ENCODE results near the gene EYA2.

Gene EYA2

DNA sequence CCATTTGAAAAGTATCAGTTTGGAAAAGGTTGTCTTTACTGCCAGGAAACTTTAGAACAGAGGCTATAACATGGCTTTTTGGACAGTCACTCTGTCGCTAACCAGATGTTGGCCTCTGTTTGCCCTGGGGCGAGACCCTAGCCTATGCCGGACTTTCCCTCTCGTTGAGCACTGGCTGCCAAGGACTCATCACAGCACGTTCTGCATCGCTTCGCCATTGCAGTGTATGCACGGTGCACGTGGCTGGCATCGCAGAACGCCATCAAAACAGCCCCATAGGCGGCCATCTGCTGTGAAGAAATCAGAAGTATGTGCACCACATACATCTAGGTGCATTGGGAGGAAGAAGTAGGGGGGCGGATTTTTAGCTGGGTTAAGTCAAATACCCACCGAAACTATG lies 156.4 kb downstream of the EYA2 start:
- no peak for TF ChIP-seq EZH2phosphoT487 (IDR thresholded peaks at IDR 0.05; ENCODE audit: borderline replicate concordance)
- TF ChIP-seq, protein P1, sequence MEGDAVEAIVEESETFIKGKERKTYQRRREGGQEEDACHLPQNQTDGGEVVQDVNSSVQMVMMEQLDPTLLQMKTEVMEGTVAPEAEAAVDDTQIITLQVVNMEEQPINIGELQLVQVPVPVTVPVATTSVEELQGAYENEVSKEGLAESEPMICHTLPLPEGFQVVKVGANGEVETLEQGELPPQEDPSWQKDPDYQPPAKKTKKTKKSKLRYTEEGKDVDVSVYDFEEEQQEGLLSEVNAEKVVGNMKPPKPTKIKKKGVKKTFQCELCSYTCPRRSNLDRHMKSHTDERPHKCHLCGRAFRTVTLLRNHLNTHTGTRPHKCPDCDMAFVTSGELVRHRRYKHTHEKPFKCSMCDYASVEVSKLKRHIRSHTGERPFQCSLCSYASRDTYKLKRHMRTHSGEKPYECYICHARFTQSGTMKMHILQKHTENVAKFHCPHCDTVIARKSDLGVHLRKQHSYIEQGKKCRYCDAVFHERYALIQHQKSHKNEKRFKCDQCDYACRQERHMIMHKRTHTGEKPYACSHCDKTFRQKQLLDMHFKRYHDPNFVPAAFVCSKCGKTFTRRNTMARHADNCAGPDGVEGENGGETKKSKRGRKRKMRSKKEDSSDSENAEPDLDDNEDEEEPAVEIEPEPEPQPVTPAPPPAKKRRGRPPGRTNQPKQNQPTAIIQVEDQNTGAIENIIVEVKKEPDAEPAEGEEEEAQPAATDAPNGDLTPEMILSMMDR (conservative IDR thresholded peaks at IDR 0.05; ENCODE audit: low read length) = no peak
- Histone ChIP-seq H3K4me2 (ENCODE audit: low read depth, low read length, poor library complexity, severe bottlenecking) (no peak overlapping the region), H2AFZ (ENCODE audit: low read length) (no peak overlapping the region)

DNA sequence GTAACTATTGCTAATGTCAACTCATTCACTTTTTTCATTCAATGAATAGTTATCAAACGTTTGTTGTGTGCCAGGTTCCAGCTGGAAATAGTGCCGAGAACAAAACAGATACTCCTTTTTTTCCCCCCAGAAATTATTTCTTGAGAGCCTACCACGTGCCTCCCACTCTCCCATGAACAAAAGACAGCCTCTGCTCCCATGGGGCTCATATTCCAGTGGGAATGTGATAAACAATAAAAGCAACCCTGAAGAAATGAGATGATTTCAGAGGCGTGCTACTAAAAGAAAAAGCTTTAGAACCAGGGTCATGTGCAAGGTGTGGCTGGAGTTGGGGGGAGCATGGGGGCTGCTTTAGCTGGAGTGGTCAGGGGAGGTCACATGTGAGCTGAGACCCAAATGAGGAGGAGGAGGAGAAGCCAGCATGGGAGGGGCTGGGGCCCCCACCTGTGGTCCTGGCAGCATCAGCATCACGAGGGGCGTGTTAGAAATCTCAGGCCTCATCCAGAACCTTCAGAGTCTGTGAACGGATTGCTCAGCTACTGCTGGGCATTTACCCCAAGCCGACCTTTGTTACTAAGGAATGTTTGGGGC lies 157.4 kb downstream of the EYA2 start:
- H3K9me3 ChIP-seq (ENCODE audit: insufficient read depth, low read depth, low read length) = no peaks in the 10 kb centered on the region
- H3K4me3 ChIP-seq (ENCODE audit: low read length, poor library complexity, severe bottlenecking) = no peak overlapping the region
- H3K4me2 ChIP-seq (ENCODE audit: low read depth, low read length, poor library complexity, severe bottlenecking) = no peak overlapping the region
- no peak overlapping the region for H3K9ac ChIP-seq (ENCODE audit: low read depth, low read length, poor library complexity, severe bottlenecking)
- no peak for TF ChIP-seq EZH2phosphoT487 (IDR thresholded peaks at IDR 0.05; ENCODE audit: borderline replicate concordance)
- TF ChIP-seq, protein P1 (conservative IDR thresholded peaks at IDR 0.05; ENCODE audit: low read length) = no peak
- H3K27me3 ChIP-seq (ENCODE audit: insufficient read depth, low read length, poor library complexity, severe bottlenecking) = no peaks in the 10 kb centered on the region
- H3K36me3 ChIP-seq (ENCODE audit: insufficient read depth, low read length) = no peaks in the 10 kb centered on the region
- H3F3A ChIP-seq (ENCODE audit: low read depth) = no peaks in the 10 kb centered on the region
- no peaks in the 10 kb centered on the region for H3K79me2 ChIP-seq (ENCODE audit: insufficient read depth, low read length)
- no peak overlapping the region for H2AFZ ChIP-seq (ENCODE audit: low read length)
- no peaks in the 10 kb centered on the region for H3K9me2 ChIP-seq (replicated peaks; ENCODE audit: low read depth, low read length)
- no peaks in the 10 kb centered on the region for H4K20me1 ChIP-seq (ENCODE audit: insufficient read depth, low read length, poor library complexity, severe bottlenecking)
- no peaks in the 10 kb centered on the region for H3K4me1 ChIP-seq (ENCODE audit: insufficient read depth, low read length, poor library complexity, severe bottlenecking)

More for the DNA sequence above, 156.4 kb downstream of the EYA2 start:
- no peaks in the 10 kb centered on the region for H3F3A ChIP-seq (ENCODE audit: low read depth)
- H3K9me2 ChIP-seq (replicated peaks; ENCODE audit: low read depth, low read length) = no peaks in the 10 kb centered on the region
- H3K4me3 ChIP-seq (ENCODE audit: low read length, poor library complexity, severe bottlenecking) = no peak overlapping the region
- no peaks in the 10 kb centered on the region for H3K4me1 ChIP-seq (ENCODE audit: insufficient read depth, low read length, poor library complexity, severe bottlenecking)
- H4K20me1 ChIP-seq (ENCODE audit: insufficient read depth, low read length, poor library complexity, severe bottlenecking) = no peaks in the 10 kb centered on the region
- no peaks in the 10 kb centered on the region for H3K9me3 ChIP-seq (ENCODE audit: insufficient read depth, low read depth, low read length)
- no peak overlapping the region for H3K9ac ChIP-seq (ENCODE audit: low read depth, low read length, poor library complexity, severe bottlenecking)
- H3K27me3 ChIP-seq (ENCODE audit: insufficient read depth, low read length, poor library complexity, severe bottlenecking) = no peaks in the 10 kb centered on the region
- no peaks in the 10 kb centered on the region for H3K36me3 ChIP-seq (ENCODE audit: insufficient read depth, low read length)
- no peaks in the 10 kb centered on the region for H3K79me2 ChIP-seq (ENCODE audit: insufficient read depth, low read length)

DNA sequence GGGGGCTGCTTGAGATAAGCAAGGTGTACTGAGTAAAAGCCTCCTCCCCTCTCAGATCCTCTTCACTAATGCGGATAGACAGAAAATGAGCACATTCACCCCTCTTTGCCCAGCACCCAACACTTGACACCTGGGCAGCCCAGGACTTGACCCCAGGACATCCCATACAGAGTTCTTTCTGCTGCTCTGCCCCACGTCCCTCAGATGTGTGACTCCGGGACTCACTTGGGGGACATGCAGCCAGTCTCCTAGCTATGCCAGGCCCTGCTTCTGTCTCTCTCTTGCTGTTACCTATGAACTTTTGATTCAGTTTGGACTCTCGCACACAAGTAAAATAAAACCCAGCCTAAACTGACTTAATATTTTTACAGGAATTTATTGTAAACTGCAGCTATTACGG lies 159.9 kb downstream of the EYA2 start:
- Histone ChIP-seq H2AFZ (ENCODE audit: low read length) (no peak overlapping the region), H3K27me3 (ENCODE audit: insufficient read depth, low read length, poor library complexity, severe bottlenecking) (no peaks in the 10 kb centered on the region), H3K4me3 (ENCODE audit: low read length, poor library complexity, severe bottlenecking) (no peak overlapping the region), H3K4me2 (ENCODE audit: low read depth, low read length, poor library complexity, severe bottlenecking) (no peak overlapping the region), H3K36me3 (ENCODE audit: insufficient read depth, low read length) (no peaks in the 10 kb centered on the region), H3K9me3 (ENCODE audit: insufficient read depth, low read depth, low read length) (0 out of 2 replicates have a peak, but pooled peaks cover 4% of the 10 kb centered on the region), H4K20me1 (ENCODE audit: insufficient read depth, low read length, poor library complexity, severe bottlenecking) (no peaks in the 10 kb centered on the region), H3F3A (ENCODE audit: low read depth) (no peaks in the 10 kb centered on the region), H3K9ac (ENCODE audit: low read depth, low read length, poor library complexity, severe bottlenecking) (no peak overlapping the region), H3K9me2 (replicated peaks; ENCODE audit: low read depth, low read length) (no peaks in the 10 kb centered on the region), H3K4me1 (ENCODE audit: insufficient read depth, low read length, poor library complexity, severe bottlenecking) (no peaks in the 10 kb centered on the region), H3K79me2 (ENCODE audit: insufficient read depth, low read length) (no peaks in the 10 kb centered on the region)
- no peak for TF ChIP-seq EZH2phosphoT487 (IDR thresholded peaks at IDR 0.05; ENCODE audit: borderline replicate concordance)
- TF ChIP-seq, protein P1 (conservative IDR thresholded peaks at IDR 0.05; ENCODE audit: low read length) = no peak

All from Loucy (cell line).